ENCODE results near the gene APEX1. TPM values are rescaled to one million over a fixed set of nuclear protein-coding genes. Genes with fewer than 3 reads are reported as not detected.
"Not testable (repeated sequence)": the region's sequence is repeated elsewhere in the genome, so short reads cannot be mapped to it uniquely, and the experiment has no call there.

Gene APEX1
- total RNA-seq, 4 donors from 2014 or later: 125 to 134 (median 131) TPM

DNA sequence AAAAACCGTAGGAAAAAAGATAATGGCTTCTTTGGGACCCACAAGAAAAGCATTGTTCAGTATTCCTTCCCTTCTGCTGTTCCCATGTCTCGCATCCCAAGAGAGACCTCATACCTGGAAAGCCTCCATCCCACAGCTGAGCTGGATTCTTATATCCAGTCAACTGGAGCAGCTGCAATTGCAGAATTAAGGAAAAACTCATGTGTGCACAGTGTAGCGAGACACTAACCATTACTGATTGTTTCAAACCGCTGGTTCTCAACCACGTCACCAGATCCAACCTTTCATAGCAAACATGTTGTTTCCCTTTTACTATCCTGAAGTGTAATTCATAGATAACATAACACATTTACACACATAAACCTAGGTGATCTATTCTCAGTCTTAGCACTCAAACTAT, 44.9 kb downstream of the APEX1 start:
- Histone ChIP-seq H3K4me1 (no peaks in the 10 kb centered on the region), H3K36me3 (no peaks in the 10 kb centered on the region), H3K9me3 (no peaks in the 10 kb centered on the region), H3K27me3 (no peaks in the 10 kb centered on the region), H3K27ac (no peak overlapping the region), H3K4me3 (no peak overlapping the region)
- TF ChIP-seq, protein P1, sequence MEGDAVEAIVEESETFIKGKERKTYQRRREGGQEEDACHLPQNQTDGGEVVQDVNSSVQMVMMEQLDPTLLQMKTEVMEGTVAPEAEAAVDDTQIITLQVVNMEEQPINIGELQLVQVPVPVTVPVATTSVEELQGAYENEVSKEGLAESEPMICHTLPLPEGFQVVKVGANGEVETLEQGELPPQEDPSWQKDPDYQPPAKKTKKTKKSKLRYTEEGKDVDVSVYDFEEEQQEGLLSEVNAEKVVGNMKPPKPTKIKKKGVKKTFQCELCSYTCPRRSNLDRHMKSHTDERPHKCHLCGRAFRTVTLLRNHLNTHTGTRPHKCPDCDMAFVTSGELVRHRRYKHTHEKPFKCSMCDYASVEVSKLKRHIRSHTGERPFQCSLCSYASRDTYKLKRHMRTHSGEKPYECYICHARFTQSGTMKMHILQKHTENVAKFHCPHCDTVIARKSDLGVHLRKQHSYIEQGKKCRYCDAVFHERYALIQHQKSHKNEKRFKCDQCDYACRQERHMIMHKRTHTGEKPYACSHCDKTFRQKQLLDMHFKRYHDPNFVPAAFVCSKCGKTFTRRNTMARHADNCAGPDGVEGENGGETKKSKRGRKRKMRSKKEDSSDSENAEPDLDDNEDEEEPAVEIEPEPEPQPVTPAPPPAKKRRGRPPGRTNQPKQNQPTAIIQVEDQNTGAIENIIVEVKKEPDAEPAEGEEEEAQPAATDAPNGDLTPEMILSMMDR (IDR thresholded peaks at IDR 0.05): no peak
- TF ChIP-seq POLR2A (IDR thresholded peaks at IDR 0.05) (no peak), EP300 (IDR thresholded peaks at IDR 0.05) (no peak)
- 75 to 79% methylated on average over 5 of the region's 5 CpGs for WGBS, 2 donors
- DNase-seq (ENCODE audit: low spot score in 2 of 2): no peak

DNA sequence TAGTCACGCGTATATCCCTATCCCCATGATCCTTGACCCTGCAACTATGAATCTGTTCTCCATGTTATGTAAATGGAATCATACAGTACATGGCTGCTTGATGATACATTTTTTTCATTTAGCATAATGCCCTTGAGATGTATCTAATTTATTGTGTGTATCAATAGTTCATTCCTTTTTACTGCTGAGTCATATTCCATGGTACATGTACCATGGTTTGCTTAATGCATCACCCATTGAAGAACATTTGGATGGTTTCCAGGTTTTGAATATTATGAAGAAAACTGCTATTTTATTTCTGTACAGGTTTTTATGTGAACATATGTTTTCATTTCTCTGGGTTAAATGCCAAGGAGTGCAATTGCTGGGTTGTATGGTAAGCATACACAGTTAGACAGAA, 46.3 kb downstream of the APEX1 start:
- TF ChIP-seq, protein P1 (IDR thresholded peaks at IDR 0.05): no peak
- TF ChIP-seq EP300 (IDR thresholded peaks at IDR 0.05) (no peak), POLR2A (IDR thresholded peaks at IDR 0.05) (no peak)
- no peak overlapping the region for H3K27ac ChIP-seq
- 93 to 96% methylated on average over 2 of the region's 2 CpGs for WGBS, 2 donors
- H3K4me1 ChIP-seq: no peaks in the 10 kb centered on the region
- no peaks in the 10 kb centered on the region for H3K36me3 ChIP-seq
- DNase-seq (ENCODE audit: low spot score in 2 of 2): no peak
- H3K4me3 ChIP-seq: no peak overlapping the region
- no peaks in the 10 kb centered on the region for H3K27me3 ChIP-seq
- no peaks in the 10 kb centered on the region for H3K9me3 ChIP-seq

DNA sequence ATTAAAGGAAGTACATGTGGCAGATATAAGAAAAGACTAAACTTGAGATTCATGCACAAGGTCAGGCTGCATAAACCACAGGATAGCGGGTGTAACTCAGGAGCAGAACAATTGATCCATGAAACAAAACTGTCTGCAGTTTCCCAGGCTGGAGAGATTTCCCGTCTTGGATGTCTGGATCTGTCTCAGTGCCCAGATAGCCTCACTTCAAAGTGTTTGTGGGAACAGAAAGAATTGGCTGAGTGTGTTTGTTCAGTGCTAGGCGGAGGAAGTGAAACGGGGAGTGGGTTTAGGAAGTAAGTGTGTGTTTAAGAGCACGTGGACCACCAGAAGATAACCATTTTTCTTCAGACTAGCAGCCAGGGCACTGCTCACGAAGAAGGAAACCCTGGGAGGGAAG, 48.9 kb downstream of the APEX1 start:
- Histone ChIP-seq H3K36me3 (no peaks in the 10 kb centered on the region), H3K27me3 (no peaks in the 10 kb centered on the region), H3K9me3 (no peaks in the 10 kb centered on the region), H3K4me1 (no peaks in the 10 kb centered on the region), H3K4me3 (no peak overlapping the region), H3K27ac (no peak overlapping the region)
- no peak for DNase-seq (ENCODE audit: low spot score in 2 of 2)
- TF ChIP-seq POLR2A (IDR thresholded peaks at IDR 0.05) (no peak), EP300 (IDR thresholded peaks at IDR 0.05) (no peak)
- TF ChIP-seq, protein P1 (IDR thresholded peaks at IDR 0.05): no peak
- 46 to 48% methylated on average over 6 of the region's 6 CpGs for WGBS, 2 donors

DNA sequence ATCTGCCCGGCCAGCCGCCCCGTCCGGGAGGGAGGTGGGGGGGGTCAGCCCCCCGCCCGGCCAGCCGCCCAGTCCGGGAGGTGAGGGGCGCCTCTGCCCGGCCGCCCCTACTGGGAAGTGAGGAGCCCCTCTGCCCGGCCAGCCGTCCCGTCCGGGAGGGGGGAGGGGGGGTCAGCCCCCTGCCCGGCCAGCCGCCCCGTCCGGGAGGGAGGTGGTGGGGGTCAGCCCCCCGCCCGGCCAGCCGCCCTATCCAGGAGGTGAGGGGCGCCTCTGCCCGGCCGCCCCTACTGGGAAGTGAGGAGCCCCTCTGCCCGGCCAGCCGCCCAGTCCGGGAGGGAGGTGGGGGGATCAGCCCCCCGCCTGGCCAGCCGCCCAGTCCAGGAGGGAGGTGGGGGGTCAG, 51.2 kb downstream of the APEX1 start:
- no CpG with 5 or more reads among the region's 30 CpGs for WGBS, 2 donors
- DNase-seq (ENCODE audit: low spot score in 2 of 2); H3K36me3 ChIP-seq; H3K4me1 ChIP-seq; H3K9me3 ChIP-seq; H3K27ac ChIP-seq; H3K27me3 ChIP-seq; H3K4me3 ChIP-seq: not testable (repeated sequence)

DNA sequence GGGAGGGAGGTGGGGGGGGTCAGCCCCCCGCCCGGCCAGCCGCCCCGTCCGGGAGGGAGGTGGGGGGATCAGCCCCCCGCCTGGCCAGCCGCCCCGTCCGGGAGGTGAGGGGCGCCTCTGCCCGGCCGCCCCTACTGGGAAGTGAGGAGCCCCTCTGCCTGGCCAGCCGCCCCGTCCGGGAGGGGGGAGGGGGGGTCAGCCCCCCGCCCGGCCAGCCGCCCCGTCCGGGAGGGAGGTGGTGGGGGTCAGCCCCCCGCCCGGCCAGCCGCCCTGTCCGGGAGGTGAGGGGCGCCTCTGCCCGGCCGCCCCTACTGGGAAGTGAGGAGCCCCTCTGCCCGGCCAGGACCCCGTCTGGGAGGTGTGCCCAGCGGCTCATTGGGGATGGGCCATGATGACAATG, 51.7 kb downstream of the APEX1 start:
- H3K4me1 ChIP-seq; H3K27me3 ChIP-seq; H3K36me3 ChIP-seq; DNase-seq (ENCODE audit: low spot score in 2 of 2); H3K9me3 ChIP-seq; H3K4me3 ChIP-seq; H3K27ac ChIP-seq: not testable (repeated sequence)
- no CpG with 5 or more reads among the region's 30 CpGs for WGBS, 2 donors

Small RNAs within 50 kb of the gene (small RNA-seq; reads per million reads assigned to genes)
- gene RNA5SP382: 0.28 reads per million

Other genes with a start within 250 kb of the APEX1 start
- not detected for gene OR11H6, start 231.5 kb upstream of the APEX1 start, total RNA-seq
- not detected for gene OR11H7, start 226.2 kb upstream of the APEX1 start, total RNA-seq
- gene OR11H4, start 215.9 kb upstream of the APEX1 start, total RNA-seq: not detected
- gene TTC5, start 149.3 kb upstream of the APEX1 start, total RNA-seq: 10 to 100 TPM in 3 of 4 donors, 1 to 10 TPM in 1; 8.1 to 12.8 (median 10.7) TPM
- gene CCNB1IP1, start 121.9 kb upstream of the APEX1 start, total RNA-seq: 10 to 100 TPM; 46.5 to 68.4 (median 49.9) TPM
- gene PARP2, start 111.6 kb upstream of the APEX1 start, total RNA-seq: 10 to 100 TPM; 12.2 to 17.7 (median 15.6) TPM
- 10 to 100 TPM; 30.3 to 50.0 (median 36.0) TPM for gene TEP1, start 41.7 kb upstream of the APEX1 start, total RNA-seq
- 1 to 10 TPM; 1.2 to 4.5 (median 1.8) TPM for gene KLHL33, start 19.1 kb upstream of the APEX1 start, total RNA-seq
- 100 to 1,000 TPM in 1 of 4 donors, 10 to 100 TPM in 3; 58.4 to 115 (median 70.6) TPM for gene OSGEP, start 414 bp upstream of the APEX1 start, total RNA-seq
- gene PIP4P1, start 6.2 kb downstream of the APEX1 start, total RNA-seq: 10 to 100 TPM; 11.8 to 29.7 (median 23.9) TPM
- 10 to 100 TPM; 17.0 to 37.5 (median 27.6) TPM for gene PNP, start 14.2 kb downstream of the APEX1 start, total RNA-seq
- gene RNASE10, start 50.3 kb downstream of the APEX1 start, total RNA-seq: under 1 TPM in 1 of 4 donors, not detected in 3; 0.44 TPM
- not detected for gene RNASE9, start 105.8 kb downstream of the APEX1 start, total RNA-seq
- not detected for gene RNASE11, start 132.8 kb downstream of the APEX1 start, total RNA-seq
- gene RNASE12, start 136.2 kb downstream of the APEX1 start, total RNA-seq: not detected
- gene OR6S1, start 186.5 kb downstream of the APEX1 start, total RNA-seq: not detected
- 100 to 1,000 TPM in 2 of 4 donors, 10 to 100 TPM in 2; 90.9 to 193 (median 118) TPM for gene RNASE4, start 229.3 kb downstream of the APEX1 start, total RNA-seq
- gene ANG, start 233.5 kb downstream of the APEX1 start, total RNA-seq: 10 to 100 TPM; 31.2 to 41.9 (median 39.5) TPM

Measured in tibial nerve (tissue), 4 donors.